HG02588 (cell line): ENCODE data around the gene S1PR3.

Source experiments
- ATAC-seq: cut with Tn5 transposase; IDR thresholded peaks from one replicate; pipeline ENCODE4 v1.9.1; 2021; ENCODE audit warnings: mild to moderate bottlenecking, moderate library complexity; ENCODE audit not compliant: unreplicated experiment

S1PR3 gene

GRCh38 chr9:89008055-89008743 is 16.9 kb downstream of the S1PR3 start:
- no peak for ATAC-seq

DNA sequence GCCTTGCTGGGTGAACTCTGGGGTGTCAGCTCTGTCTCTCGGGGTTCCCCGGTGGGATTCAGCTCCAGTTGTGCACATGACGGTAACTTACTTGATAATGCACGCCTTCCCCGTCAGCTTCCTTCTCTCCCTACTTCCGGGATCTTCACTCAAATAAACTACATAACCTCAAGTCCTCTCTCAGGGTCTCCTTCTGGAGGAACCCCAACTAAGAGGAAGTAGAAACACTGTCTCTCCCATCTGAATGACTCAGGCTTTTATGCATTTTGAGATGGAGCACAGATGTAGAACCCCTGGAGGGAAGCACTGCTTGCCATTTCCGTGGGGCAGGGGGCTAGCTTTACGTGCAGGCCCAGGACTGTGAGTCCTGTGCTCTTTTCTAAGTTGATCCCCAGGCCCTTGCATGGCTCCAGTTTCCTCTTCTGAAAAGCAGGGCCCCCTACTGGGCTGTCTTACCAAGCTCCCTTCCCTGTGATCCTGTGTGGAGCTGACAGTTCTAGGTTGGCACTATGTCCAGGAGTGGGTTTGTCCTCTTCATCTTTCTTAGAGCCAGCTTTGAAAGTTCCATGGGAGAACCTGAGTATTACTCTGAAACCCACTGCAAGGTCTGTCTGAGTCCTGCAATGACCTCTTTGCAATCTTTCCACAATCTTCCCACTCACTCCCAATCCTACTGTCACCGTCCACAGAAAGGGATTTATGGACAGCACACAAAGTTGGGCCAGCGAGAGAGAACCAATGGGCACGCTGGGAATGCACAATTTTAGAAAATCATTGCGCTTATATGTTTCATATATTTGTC is 17.7 kb downstream of the S1PR3 start:
- ATAC-seq, result no peak

GRCh38 chr9:89009546-89009840 is 18.2 kb downstream of the S1PR3 start:
- no peak for ATAC-seq

- no peak for ATAC-seq
These were observed 18.8 kb downstream of the S1PR3 start for GRCh38 chr9:89010056-89010455.

- no peak for ATAC-seq
These were observed 19.4 kb downstream of the S1PR3 start for GRCh38 chr9:89010526-89011111.

- ATAC-seq, result no peak
These were observed 20.4 kb downstream of the S1PR3 start for GRCh38 chr9:89011683-89012082.

GRCh38 chr9:89012294-89013042 is 21.2 kb downstream of the S1PR3 start:
- no peak for ATAC-seq

DNA sequence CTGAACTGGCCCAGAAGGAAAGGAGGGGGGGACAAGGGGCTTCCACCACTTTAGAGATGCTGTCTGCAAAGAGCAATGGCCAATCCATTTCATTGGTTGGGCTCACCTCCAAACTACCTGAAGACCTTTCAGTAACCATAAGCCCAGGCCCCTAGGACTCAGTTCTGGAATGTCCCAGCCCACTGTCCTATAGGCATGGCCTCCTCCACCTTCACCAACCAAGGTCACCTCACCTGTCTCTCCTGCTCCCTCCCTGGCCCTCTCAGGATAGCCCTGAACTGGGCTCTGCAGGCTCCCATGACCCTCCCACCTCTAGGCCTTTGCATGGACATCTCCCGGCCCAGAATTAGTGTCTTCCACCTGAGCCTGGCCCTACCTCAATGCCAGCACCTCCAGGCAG is 22.4 kb downstream of the S1PR3 start:
- no peak for ATAC-seq

- ATAC-seq, result no peak
These were observed 22.9 kb downstream of the S1PR3 start for GRCh38 chr9:89014153-89014552.

GRCh38 chr9:89015336-89015735 is 24.1 kb downstream of the S1PR3 start:
- ATAC-seq, result no peak

GRCh38 chr9:89020754-89021153 is 29.5 kb downstream of the S1PR3 start:
- ATAC-seq, result no peak

- no peak for ATAC-seq
These were observed 30.0 kb downstream of the S1PR3 start for GRCh38 chr9:89021154-89021803.

- ATAC-seq, result no peak
These were observed 30.9 kb downstream of the S1PR3 start for GRCh38 chr9:89022001-89022759.

GRCh38 chr9:89022902-89023301 is 31.6 kb downstream of the S1PR3 start:
- ATAC-seq, result no peak

DNA sequence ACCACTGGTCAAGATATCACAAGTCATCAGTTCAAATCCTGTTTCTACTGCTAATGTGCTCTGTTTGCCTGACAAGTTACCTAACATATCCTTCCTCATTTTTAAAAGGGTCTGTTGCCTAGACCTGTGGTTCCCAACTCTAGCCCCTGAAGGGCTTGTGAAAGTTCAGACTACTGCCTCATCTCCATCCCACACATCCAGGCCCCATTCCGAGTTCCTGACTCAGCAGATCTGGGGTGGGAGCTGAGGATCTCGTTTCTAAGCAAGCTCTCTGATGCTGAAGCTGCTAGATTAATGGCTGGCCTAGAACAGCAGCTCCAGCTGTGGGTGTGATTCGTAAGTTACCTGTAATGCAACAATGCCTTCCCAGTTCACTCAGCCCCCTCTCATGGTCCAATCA is 32.5 kb downstream of the S1PR3 start:
- ATAC-seq, result no peak

DNA sequence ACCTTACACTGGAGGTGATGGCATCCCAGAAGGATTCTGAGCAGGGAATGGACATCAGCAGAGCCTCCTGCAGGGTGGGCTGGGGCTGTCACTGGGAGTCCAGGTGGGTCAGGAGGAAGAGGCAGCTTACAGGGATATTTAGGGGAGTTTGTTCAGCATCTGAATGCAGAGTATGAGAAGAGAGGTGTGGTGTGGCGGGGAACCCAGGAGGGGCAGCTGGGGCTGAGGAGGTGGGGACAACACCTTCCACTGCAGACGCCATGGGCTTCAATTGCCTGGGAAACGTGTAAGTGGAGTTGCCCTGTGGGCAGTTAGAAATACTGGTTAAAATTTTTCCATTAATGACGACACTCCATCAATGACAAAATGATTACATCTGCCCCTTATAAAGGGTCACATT is 33.5 kb downstream of the S1PR3 start:
- no peak for ATAC-seq

GRCh38 chr9:89025553-89025952 is 34.3 kb downstream of the S1PR3 start:
- ATAC-seq, result no peak

DNA sequence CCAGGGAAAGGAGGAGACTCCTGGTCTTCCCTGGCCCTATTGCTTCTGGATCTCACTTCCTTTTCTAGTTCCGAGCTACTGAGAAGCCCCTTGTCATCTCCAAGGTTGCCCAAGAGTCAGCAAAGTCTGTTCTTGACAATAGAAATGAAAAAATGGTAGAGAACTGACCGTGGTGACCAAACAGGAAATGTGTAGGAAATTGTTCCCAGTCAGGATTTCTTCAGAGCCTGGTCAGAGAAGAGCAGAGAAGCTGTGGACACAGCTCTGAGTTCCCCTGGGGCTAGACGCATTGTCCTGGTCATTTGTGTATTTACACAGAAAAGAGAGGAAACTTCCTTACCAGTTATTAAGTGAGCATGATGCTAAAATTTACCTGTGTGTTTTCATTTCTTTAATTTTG is 35.6 kb downstream of the S1PR3 start:
- no peak for ATAC-seq

- no peak for ATAC-seq
These were observed 38.5 kb downstream of the S1PR3 start for GRCh38 chr9:89029788-89030187.

DNA sequence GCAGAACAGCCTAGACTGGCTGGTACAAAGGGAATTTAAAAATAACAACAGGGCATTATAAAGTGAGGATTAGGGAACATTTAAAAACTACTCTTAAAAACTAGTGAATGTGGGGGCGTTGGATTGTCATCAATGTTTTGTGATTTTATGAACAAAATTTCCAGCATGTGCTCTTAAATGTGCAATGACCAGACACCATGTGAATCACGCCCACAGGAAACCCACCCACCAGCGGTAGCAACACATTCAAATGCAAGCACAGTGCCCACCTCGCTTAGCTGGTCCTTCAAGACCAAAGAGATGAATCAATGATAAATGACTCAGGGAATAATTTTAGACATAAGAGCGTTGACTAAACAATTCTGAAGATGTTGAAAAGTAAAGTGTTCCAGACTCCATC is 40.9 kb downstream of the S1PR3 start:
- ATAC-seq, result no peak
